K562 (cell line): ENCODE measurements around the gene ZNF331. TPM values are rescaled to one million over a fixed set of nuclear protein-coding genes. Genes with fewer than 3 reads are reported as not detected.

Experiments used
- ATAC-seq: fragments of 200-7000 bp; cut with Tn5 transposase; 3 replicates; pipeline ENCODE4 v1.9.1; 2020; ENCODE audit warnings: moderate library complexity
- Bru-seq: library from RNA; stranded (reverse); fragments of 400-500 nt; gene quantifications from one replicate; lab custom pipeline; 2021; lab: Mats Ljungman, UMichigan
- BruChase-seq, 2 experiments: library from RNA; stranded (reverse); fragments of 400-500 nt; gene quantifications; one replicate each; lab custom pipeline; 2021; lab: Mats Ljungman, UMichigan
- BruUV-seq: library from RNA; stranded (reverse); fragments of 400-500 nt; replicated peaks from 2 replicates; lab custom pipeline; 2021; lab: Mats Ljungman, UMichigan
- CTCF ChIA-PET: fragments of 300-600 bp; formaldehyde crosslinking; extraction: SDS; loops from one replicate; lab custom pipeline; 2021; ENCODE audit warnings: low intra/inter-chr PET ratio; lab: Yijun Ruan, JAX
- POLR2A ChIA-PET: fragments of 300-600, 350-650 bp; sonication (Branson Sonifier 250); formaldehyde crosslinking; extraction: SDS; loops from one replicate; lab custom pipeline; 2021; ENCODE audit warnings: antibody characterized with exemption, inconsistent platforms; lab: Yijun Ruan, JAX
- DNase-seq, 4 experiments: peaks; one replicate each; pipeline versions ENCODE4 v3.0.0 to v3.0.0-alpha.2; 2011 to 2018; ENCODE audit warnings: low spot score in 3 of 4, mixed read lengths in 3 of 4; ENCODE audit errors: extremely low read depth in 1 of 4
- FAIRE-seq: peaks from 2 replicates; lab custom pipeline; 2011; peaks lifted over from hg19 to GRCh38; lab: Jason Lieb, UNC
- H2AFZ ChIP-seq: 2 replicates; pipeline ENCODE4 v1.6.0; 2011; ENCODE audit warnings: low read depth, low read length, control low read depth, inconsistent platforms
- H3K27ac ChIP-seq: fragments of 200-600 bp; 3 replicates; pipeline ENCODE4 v1.8.0; 2011; ENCODE audit warnings: low read depth, mild to moderate bottlenecking, control low read depth, inconsistent platforms, low read length, moderate library complexity, mixed read lengths; ENCODE audit errors: extremely low read depth
- H3K27me3 ChIP-seq, 2 experiments: fragments of 300-600 bp in 1 of 2; 2 replicates in 1 of 2; 3 replicates in 1 of 2; pipeline versions ENCODE4 v1.6.0 to v1.8.0; 2011; ENCODE audit warnings: inconsistent platforms in 2 of 2, low read length in 2 of 2, mild to moderate bottlenecking in 1 of 2, mixed read lengths in 1 of 2, moderate library complexity in 1 of 2; ENCODE audit not compliant: control insufficient read depth in 2 of 2, insufficient read depth in 2 of 2
- H3K36me3 ChIP-seq: fragments of 300-600 bp; 3 replicates; pipeline ENCODE4 v1.8.0; 2011; ENCODE audit warnings: mild to moderate bottlenecking, low read length, inconsistent platforms; ENCODE audit not compliant: control insufficient read depth, insufficient read depth
- H3K4me1 ChIP-seq, 2 experiments: fragments of 200-600 bp in 1 of 2; replicated peaks in 1 of 2; 2 replicates in 1 of 2; 3 replicates in 1 of 2; pipeline versions ENCODE4 v1.5.1 to v1.8.0; 2011; ENCODE audit warnings: inconsistent platforms in 2 of 2, low read length in 2 of 2, mild to moderate bottlenecking in 1 of 2, mixed read lengths in 1 of 2, moderate library complexity in 1 of 2; ENCODE audit not compliant: control insufficient read depth in 2 of 2, insufficient read depth in 2 of 2
- H3K4me2 ChIP-seq: 2 replicates; pipeline ENCODE4 v1.6.1; 2011; ENCODE audit warnings: low read length, control low read depth, inconsistent platforms, mixed read lengths; ENCODE audit not compliant: insufficient read depth
- H3K4me3 ChIP-seq: fragments of 200-600 bp; sonication (generic), shearing (Covaris generic); 2 replicates; pipeline ENCODE4 v1.5.1; 2016; ENCODE audit warnings: control low read depth, inconsistent platforms
- H3K79me2 ChIP-seq: fragments of 200-600 bp; 3 replicates; pipeline ENCODE4 v1.8.0; 2011; ENCODE audit warnings: low read length, inconsistent platforms; ENCODE audit not compliant: control insufficient read depth, insufficient read depth
- H3K9ac ChIP-seq, 2 experiments: 2 replicates each; pipeline versions ENCODE4 v1.6.0 to v1.6.1; 2011; ENCODE audit warnings: low read depth in 2 of 2, low read length in 2 of 2, control low read depth in 1 of 2, inconsistent platforms in 1 of 2, mild to moderate bottlenecking in 1 of 2, mixed read lengths in 1 of 2; ENCODE audit not compliant: insufficient read depth in 1 of 2
- H3K9me1 ChIP-seq: one replicate; pipeline ENCODE4 v1.6.0; 2011; ENCODE audit warnings: inconsistent platforms, mild to moderate bottlenecking, low read length, moderate library complexity; ENCODE audit not compliant: control insufficient read depth, insufficient read depth
- H3K9me3 ChIP-seq: replicated peaks from 2 replicates; pipeline ENCODE4 v1.5.1; 2011; ENCODE audit warnings: low read depth, low read length, inconsistent platforms; ENCODE audit not compliant: control insufficient read depth, insufficient read depth
- H4K20me1 ChIP-seq: replicated peaks from 2 replicates; pipeline ENCODE4 v1.6.1; 2011; ENCODE audit warnings: low read length, inconsistent platforms, mixed read lengths; ENCODE audit not compliant: control insufficient read depth, insufficient read depth
- NCOA1 ChIP-seq: fragments of 450-650 bp; IDR thresholded peaks from 2 replicates; pipeline ENCODE4 v1.6.1; 2016; ENCODE audit warnings: low read depth
- POLR2G ChIP-seq: fragments of 200-400 bp; formaldehyde crosslinking; IDR thresholded peaks from 2 replicates; pipeline ENCODE4 v1.6.1; 2017; ENCODE audit warnings: low read depth, mild to moderate bottlenecking, antibody characterized with exemption, low read length, moderate library complexity
- SOX6 ChIP-seq: fragments of 450-650 bp; IDR thresholded peaks from 2 replicates; pipeline ENCODE4 v1.6.1; 2014; ENCODE audit warnings: mild to moderate bottlenecking
- ZBTB17 ChIP-seq: fragments of 450-650 bp; formaldehyde crosslinking; IDR thresholded peaks from 2 replicates; pipeline ENCODE4 v1.4.0; 2020; ENCODE audit warnings: mild to moderate bottlenecking
- WGBS: fragments of 100-300 bp; shearing (Covaris generic); methylation state at CpG from one replicate; pipeline ENCODE4 v1.1.6; 2016; ENCODE audit warnings: low coverage, mixed read lengths; ENCODE audit not compliant: insufficient coverage; ENCODE audit errors: missing lambda C conversion rate; 5-methylcytosine and 5-hydroxymethylcytosine counted together
- in situ Hi-C: fragments of 300-500 bp; cut with MboI; formaldehyde crosslinking; loops from 4 replicates; pipeline ENCODE4 v1.15.0; 2018; ENCODE audit warnings: inconsistent platforms, mixed read lengths
- intact Hi-C: fragments of 100-400 bp; cut with micrococcal nuclease; formaldehyde crosslinking; loops from 2 replicates; pipeline ENCODE4 v1.14.2; 2022
- long read RNA-seq, 3 experiments: library from polyadenylated mRNA in 2 of 3; library from RNA in 1 of 3; unstranded in 2 of 3; stranded (forward) in 1 of 3; transcript quantifications; one replicate each; pipeline ENCODE4 v2.0.0, GENCODE V29; 2019 to 2022
- polyA minus RNA-seq, 3 experiments: library from RNA; depleted of rRNA, polyadenylated mRNA; stranded (reverse); fragments of >200 nt; gene quantifications; 2 replicates each; pipeline ENCODE4 v1.2.3, GENCODE V29; 2011
- polyA plus RNA-seq, 8 experiments: library from polyadenylated mRNA; depleted of rRNA in 4 of 8; stranded (reverse) in 5 of 8; unstranded in 3 of 8; fragments of >200 nt; fragmentation: Nextera tagmentation in 2 of 8; fragmentation: Illumina TruSeq in 1 of 8; extraction: Ambion mirVana in 2 of 8; extraction: Trizol in 1 of 8; gene quantifications; 2 replicates each; pipeline versions ENCODE4 v1.2.1 to v1.2.3, GENCODE V29; 2011 to 2014; ENCODE audit warnings: inconsistent platforms in 1 of 8, missing spikeins in 1 of 8
- total RNA-seq, 7 experiments: library from RNA; depleted of rRNA in 6 of 7; stranded (reverse); fragments of >200 nt in 6 of 7; fragmentation: Illumina TruSeq in 2 of 7; extraction: Trizol in 2 of 7; gene quantifications; 2 replicates each; pipeline versions ENCODE4 v1.2.1 to v1.2.3, GENCODE V29; 2011 to 2021; ENCODE audit warnings: low replicate concordance in 1 of 7
- TF ChIP-seq, protein P1 (sequence below): sonication (generic); formaldehyde crosslinking; IDR thresholded peaks from 2 replicates; pipeline ENCODE4 v1.8.1; 2023; ENCODE audit warnings: mild to moderate bottlenecking, missing genetic modification reagents

Gene ZNF331
- total RNA-seq (2011; cell fraction: chromatin; rRNA removed; ENCODE audit: low replicate concordance) = 1.7 and 5.8 TPM in 2 replicates
- total RNA-seq (2011; cell fraction: nucleolus; rRNA removed) = 5.1 and 6.2 TPM in 2 replicates
- total RNA-seq (2011; cell fraction: nucleoplasm; rRNA removed) = 3.1 and 3.3 TPM in 2 replicates
- total RNA-seq (2014; rRNA removed) (0.50 and 1.6 TPM in 2 replicates), total RNA-seq (2014; rRNA removed; fragmentation: Illumina TruSeq; extraction: Trizol) (0.76 and 0.86 TPM in 2 replicates), total RNA-seq (2015; rRNA removed; fragmentation: Illumina TruSeq; extraction: Trizol) (1.5 TPM in 2 replicates), total RNA-seq (2021) (1.4 and 1.7 TPM in 2 replicates), polyA plus RNA-seq (2011; rRNA removed) (0.28 and 0.70 TPM in 2 replicates), polyA plus RNA-seq (2014; fragmentation: Illumina TruSeq; extraction: Trizol) (1.8 and 2.0 TPM in 2 replicates), polyA plus RNA-seq (2014; fragmentation: Nextera tagmentation; extraction: Ambion mirVana) (under 1 TPM; 0.23 to 0.69 TPM), polyA plus RNA-seq (2014; rRNA removed) (2.7 and 4.8 TPM in 2 replicates), polyA minus RNA-seq (2011; rRNA and poly(A)+ RNA removed) (0.33 and 0.60 TPM in 2 replicates), Bru-seq, nascent RNA (percentile 27 among the genes with signal in this experiment), BruChase-seq, experiment 1, labeled RNA remaining after a 2-hour chase (percentile 36 among the genes with signal in this experiment), BruChase-seq, experiment 2, labeled RNA remaining after a 6-hour chase (percentile 37 among the genes with signal in this experiment)
- polyA plus RNA-seq (2011; cell fraction: cytosol; rRNA removed) = 0.55 and 0.56 TPM in 2 replicates
- polyA plus RNA-seq (2011; cell fraction: nucleus; rRNA removed) = 1.8 and 4.5 TPM in 2 replicates
- 1.5 and 16.3 TPM in 2 replicates for polyA plus RNA-seq (2012)
- not detected in 2 replicates for polyA minus RNA-seq (2011; cell fraction: cytosol; rRNA and poly(A)+ RNA removed)
- 0.33 and 0.94 TPM in 2 replicates for polyA minus RNA-seq (2011; cell fraction: nucleus; rRNA and poly(A)+ RNA removed)
- long read RNA-seq, experiment 1, full-length matches to known transcripts = 1 of 3 reads
- long read RNA-seq, experiment 1, partial matches to known transcripts = 0 of 3 reads
- long read RNA-seq, experiment 1, other reads (novel, unspliced or antisense) = 2 of 3 reads
- long read RNA-seq, experiment 2, partial matches to known transcripts = 1 of 2 reads
- long read RNA-seq, experiment 2, other reads (novel, unspliced or antisense) = 1 of 2 reads
- long read RNA-seq, experiment 3 = 0 reads

DNA sequence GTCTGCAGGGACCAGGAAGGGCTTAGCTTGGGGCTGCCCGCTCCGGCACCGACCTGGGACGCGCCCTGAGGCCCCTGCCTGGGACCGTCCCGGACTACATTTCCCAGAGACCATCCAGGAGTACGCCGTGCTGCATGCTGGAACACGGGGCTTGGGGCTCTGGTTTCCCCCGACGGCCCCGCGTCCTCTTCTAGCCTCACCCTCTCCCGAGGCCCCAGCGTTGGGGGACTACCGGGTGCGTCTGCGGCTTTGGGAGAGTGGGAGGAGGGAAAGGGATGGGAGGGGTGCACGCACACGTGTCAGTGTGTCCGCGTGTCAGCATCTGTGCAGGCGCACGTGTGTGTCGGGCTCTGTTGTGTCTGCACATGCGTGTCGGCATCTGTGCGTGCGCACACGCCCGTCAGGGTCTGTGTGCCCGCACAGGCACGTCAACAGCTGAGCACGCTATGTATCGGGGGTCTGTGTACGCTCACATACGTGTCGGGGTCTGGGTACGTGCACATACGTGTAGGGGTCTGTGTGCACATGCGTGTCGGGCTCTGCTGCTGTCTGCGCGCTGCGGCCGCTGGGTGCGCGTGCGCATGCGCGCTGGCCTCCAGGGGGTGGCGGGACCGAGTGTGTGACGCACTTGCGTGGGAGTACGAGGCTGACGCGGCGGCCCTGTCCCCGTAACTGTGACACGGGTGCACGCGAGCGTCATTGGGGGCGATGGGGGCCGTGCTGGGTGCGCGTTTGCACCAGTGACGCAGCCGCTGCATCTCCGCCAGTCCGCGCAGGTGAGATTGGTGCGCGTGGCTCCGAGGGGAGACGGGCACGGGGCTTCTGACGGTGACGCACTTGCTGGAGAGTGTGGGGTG, at the start of gene ZNF331:
Gene ZNF331 (plus strand): TSS at position 625 of the 857 bp plus-strand sequence. CDS start 31,232 bp downstream, outside the sequence.
- POLR2A ChIA-PET = no interaction called here
- Histone ChIP-seq H3K27ac (no peak within 1 kb of the TSS), H3K4me3 (no peak within 1 kb of the TSS), H3K9me3 (no peaks in the 10 kb centered on the region), H3K27me3 (peaks cover 0 to 17% of the 10 kb centered on the region in 2 experiments; a peak in 2 of 5 replicates), H3K9ac (no peak within 1 kb of the TSS), H3K79me2 (no peaks in the 10 kb centered on the region), H3K4me2 (no peak within 1 kb of the TSS), H3K36me3 (no peaks in the 10 kb centered on the region), H2AFZ (no peak within 1 kb of the TSS), H4K20me1 (no peaks in the 10 kb centered on the region), H3K9me1 (no peaks in the 10 kb centered on the region), H3K4me1 (peaks cover 0 to 9% of the 10 kb centered on the region in 2 experiments; a peak in 2 of 5 replicates)
- in situ Hi-C loops (no loop called here), intact Hi-C loops (no loop called here)
- no TSS peak for BruUV-seq
- ATAC-seq (no peak), FAIRE-seq (no peak), DNase-seq (no peak)
- 12% methylated on average over 38 of the region's 81 CpGs for WGBS
- TF ChIP-seq NCOA1 (no peak), ZBTB17 (no peak), POLR2G (0 out of 2 replicates have a peak, but pooled peaks have one; percentile 19), SOX6 (no peak)
- TF ChIP-seq, protein P1, sequence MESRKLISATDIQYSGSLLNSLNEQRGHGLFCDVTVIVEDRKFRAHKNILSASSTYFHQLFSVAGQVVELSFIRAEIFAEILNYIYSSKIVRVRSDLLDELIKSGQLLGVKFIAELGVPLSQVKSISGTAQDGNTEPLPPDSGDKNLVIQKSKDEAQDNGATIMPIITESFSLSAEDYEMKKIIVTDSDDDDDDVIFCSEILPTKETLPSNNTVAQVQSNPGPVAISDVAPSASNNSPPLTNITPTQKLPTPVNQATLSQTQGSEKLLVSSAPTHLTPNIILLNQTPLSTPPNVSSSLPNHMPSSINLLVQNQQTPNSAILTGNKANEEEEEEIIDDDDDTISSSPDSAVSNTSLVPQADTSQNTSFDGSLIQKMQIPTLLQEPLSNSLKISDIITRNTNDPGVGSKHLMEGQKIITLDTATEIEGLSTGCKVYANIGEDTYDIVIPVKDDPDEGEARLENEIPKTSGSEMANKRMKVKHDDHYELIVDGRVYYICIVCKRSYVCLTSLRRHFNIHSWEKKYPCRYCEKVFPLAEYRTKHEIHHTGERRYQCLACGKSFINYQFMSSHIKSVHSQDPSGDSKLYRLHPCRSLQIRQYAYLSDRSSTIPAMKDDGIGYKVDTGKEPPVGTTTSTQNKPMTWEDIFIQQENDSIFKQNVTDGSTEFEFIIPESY (CRISPR knock-in tag) = peak; percentile 83
- CTCF ChIA-PET = no interaction called here
